NCI-H2227 treated with DMSO at 0.1 percent for 48 hours (cell line): ENCODE data around the gene TNIP3.
"Not testable (repeated sequence)": the region's sequence is repeated elsewhere in the genome, so short reads cannot be mapped to it uniquely, and the experiment has no call there.

Experiments used
- DNase-seq: peaks from one replicate; lab custom pipeline; 2025; lab: John Stamatoyannopoulos, UW

The TNIP3 gene

DNA sequence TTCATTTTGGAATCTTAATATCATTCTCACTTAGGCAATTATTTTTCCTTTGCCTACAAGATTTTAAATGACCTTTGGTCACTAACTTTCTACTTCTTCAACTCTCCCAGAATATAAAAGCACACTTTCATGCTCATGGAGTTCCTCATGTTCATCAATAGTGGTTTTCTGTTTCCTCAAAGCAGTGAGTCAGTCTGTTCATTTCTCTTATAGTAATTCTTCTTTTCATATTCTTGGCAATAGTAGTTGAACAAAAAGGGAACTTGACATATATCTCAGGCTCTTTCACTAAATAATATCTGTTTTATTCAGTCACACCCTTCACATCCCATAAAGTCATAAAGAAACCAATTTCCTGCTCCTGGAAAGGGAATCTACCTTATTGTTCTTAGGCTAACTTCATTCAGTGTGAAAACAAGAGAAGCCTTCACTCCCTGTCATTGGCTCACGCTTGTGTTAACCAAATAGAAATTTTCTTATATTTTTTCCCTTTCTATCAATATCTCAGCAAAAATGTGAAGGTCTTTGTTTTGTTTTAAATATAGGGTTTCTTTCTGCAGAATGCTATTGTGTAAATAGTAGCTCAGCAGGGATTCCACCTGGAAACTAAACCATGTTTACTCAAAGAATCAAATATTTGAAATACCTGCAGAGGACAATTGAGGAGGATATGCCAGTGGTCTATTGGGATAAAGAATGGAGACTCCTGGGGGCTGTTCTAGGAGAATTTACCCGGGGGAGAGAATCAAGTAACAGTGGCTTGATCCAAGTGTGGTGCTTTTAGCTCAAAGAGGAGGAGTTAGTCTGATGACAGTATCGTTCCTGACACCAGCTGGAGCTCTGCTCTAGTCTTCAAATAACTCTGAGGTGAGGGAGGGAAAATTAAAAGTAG lies 13.4 kb upstream of the TNIP3 start:
- DNase-seq, result no peak

DNA sequence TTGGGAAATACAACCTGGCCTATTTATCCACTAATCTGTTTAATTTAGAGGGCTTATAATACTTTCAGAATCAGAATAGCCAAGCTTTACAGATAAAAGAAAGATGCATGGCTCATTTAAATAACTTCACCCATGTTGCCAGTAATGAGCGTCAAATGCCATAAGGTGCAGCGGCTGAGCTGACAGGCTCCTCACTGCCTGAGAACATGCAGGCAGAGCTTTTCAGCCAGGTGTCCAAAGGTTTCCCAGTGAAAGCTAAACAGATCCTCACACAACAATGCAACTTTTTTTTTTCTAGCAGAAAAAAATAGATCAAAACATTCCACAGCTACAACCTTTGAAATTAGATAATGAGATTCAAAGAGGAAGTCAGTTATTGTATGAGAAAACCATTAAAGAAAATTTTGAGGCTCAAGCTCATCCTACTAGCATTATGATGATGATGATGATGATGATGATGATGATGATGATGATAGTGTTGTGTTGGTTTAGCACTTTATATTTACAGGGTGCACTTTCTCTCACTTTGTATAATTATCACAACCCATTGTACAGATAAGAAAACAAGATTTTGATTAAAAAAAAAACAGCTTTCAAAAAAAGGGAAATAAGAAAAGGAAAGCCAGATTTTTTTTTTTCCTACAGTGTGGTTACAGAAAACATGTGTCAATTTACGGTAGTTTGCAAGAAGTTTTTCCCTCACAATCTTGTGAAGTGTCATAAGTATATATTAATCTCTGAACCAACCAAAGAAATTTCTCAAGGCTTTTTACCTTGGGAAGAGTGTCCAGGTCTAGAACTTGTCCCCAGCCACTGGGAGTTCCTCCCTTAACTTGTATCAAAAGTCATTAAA lies 12.2 kb upstream of the TNIP3 start:
- DNase-seq, result no peak

DNA sequence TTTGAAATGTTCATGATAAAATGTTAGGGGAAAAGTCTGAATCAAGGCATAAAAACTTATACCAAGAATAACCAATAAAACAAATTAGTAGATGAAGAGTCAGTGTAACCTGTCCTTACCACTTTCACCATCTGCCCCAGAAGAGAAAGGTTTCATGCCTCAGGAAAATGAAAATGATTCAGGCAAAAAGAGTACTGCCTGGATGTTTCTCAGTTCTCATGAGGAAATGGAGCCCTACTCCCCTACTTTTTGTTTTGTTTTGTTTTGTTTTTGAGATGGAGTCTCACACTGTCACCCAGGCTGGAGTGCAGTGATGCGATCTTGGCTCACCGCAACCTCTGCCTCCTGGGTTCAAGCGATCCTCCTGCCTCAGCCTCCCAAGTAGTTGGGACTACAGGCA lies 7.4 kb upstream of the TNIP3 start:
- DNase-seq, result not testable (repeated sequence)

DNA sequence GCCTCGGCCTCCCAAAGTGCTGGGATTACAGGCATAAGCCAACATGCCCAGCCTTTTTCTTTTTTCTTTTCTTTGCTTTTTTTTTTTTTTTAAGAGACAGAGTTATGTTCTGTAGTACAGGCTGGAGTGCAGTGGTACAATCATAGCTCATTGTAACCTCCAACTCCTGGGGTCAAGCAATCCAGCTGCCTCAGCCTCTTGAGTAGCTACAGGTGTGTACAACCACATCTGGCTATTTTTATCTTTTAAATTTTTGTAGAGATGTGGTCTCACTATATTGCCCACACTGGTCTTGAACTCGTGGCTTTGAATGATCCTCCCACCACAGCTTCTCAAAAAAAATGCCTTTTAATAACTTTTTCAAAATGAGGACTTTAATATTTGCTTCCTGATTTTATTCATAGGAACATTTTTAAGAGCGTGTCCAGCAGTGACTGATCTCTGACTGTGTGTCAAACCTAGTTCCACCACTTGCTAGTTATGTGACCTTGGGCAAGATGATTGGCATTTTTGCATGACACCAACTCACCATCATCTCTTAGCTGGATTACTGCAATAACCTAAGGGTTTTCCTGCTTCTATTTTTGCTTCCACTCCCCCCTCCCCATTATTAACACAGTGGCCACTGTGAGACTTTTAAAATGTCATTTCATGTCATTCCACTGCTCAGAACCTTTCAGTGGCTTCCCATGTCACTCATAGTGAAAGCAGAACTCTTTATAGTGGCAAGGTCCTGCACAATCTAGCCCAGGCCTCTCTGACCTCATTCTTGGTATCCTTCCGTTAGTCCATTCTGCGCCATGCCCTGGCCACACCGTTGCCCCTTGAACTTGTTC lies 4.5 kb upstream of the TNIP3 start:
- no peak for DNase-seq

DNA sequence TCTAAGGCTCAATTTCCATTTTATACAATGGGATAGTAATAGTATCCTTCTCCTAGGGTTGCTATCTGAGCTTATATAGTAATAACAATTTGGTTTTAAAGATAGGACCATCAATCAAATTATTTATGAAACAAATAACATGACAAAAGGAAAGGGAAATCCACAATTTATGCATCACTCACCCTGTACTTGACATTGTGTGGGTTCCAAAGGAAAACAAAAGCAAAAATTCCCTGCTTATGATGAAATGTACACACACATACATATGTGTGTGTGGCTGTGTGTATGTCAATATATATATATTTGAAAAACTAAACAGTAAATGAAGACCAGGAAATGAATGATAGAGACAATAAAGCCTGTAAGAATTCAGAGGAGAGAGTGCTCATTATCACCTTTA lies 2.9 kb upstream of the TNIP3 start:
- DNase-seq, result no peak

DNA sequence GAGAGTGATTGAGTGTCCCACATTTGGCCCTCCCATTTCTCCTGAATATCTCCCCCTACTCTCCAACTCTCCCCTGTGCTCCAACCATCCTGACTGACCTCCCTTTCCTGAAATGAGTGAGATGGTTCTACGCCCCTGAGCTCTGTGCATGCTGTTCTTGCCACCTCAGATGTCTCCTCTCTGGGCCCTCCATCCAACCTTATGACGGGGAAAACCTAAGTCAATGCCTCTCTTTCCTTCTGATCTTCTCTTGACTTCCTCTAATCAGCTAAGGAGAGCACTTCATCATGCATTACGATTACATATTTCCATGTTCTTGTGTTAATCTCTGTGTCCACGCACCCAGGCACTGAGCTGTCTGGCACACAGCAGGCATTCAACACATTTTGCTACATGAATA lies 1.1 kb upstream of the TNIP3 start:
- no peak for DNase-seq

DNA sequence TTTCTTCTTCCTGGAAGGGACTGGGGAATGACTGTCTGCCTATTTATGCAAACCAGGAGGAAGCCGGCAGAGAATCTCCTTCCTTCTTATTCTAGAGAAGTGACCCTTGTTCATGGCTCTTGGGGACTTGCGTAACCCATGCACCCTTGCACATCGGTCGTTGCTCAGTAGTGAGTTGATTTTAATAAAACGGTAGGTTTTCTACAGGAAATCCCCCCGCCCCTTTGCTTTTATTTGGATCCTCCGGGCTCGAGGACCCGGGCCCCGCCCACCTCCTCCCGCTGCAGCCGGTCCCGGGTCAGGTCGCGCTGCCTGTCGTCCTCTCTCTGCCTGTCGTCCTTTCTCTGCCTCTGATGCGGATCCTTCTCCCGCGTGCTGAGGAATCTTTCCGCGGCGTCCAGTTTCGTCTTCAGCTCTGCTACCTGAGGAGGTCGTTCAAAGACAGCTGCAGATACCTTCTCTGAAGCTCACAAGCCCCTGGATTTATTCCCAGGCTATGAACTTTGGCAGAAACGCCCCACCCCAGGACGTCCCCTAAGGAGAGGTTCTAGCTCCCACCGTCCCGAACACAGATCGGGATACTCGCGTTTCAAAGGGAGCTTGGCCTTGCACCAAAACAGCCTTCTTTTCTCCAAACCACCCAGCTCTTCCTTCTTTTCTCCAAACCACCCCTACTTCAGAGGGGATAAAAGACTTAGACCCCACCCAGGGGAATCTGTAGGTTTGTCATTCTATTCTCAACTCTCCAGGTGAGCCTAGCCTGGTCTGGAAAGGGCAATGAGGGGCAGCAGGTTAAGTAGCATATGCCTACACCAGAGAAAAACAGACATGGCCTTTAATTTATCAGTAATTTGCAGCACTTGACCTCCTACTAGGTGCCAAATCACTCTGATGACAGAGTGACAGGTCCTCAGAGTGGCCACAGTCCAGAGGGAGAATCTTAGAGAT lies 7.0 kb downstream of the TNIP3 start:
- DNase-seq, result no peak

DNA sequence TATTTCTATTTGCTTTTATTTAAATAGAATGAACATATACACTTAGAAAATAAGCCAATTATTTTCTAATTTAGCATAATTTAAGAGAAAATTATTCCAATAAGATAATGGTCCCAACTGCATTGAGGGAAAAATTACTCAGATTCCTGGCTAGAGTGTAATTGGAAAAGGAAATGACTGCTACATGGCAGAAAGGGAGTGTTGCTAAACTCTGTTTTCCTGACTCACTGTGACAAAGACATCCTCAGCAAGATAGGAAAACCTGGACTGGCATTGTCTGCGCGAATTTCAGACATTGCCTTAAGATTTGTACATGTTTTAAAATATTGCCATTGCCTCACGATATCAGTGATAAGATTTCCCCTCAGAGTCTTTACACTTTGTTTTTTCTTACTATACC lies 8.2 kb downstream of the TNIP3 start:
- no peak for DNase-seq

DNA sequence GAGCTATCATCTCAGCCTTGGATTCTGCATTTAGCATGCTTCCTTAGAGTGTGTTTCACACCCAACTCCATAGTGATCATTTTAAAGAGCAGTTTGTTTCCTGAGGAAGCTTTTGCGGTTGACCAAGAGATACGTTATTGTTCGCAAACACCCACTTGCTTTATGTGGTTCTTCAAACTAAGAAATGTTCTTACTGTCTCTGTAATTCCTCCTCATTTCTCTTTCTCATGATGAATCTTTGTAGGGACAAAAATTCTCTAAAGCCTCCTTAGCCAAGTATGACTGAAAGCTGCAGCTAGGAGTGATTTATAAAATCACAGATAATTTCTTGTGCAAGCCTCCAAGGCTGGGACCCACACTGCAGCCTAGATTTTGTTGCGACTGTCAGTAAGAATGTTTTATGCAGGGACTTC lies 10.0 kb downstream of the TNIP3 start:
- no peak for DNase-seq

DNA sequence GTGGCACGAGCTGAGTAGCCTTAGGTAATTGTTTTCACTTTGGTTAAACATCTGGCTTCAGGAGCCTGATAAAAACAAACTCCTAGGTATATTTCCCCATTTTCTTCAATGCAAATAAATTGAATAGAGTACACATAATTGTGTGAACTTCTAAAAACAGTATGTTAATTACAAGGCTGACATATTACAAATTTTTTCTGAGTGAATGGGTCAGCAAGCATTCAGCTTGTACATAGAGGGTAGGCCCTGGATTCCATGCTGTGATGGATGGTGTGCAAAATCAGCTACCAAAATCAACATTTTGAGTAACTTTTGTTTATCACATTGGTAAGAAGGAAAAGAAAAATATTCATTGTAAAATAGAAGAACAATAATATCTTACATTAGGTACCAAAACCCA lies 12.2 kb downstream of the TNIP3 start:
- DNase-seq, result no peak

DNA sequence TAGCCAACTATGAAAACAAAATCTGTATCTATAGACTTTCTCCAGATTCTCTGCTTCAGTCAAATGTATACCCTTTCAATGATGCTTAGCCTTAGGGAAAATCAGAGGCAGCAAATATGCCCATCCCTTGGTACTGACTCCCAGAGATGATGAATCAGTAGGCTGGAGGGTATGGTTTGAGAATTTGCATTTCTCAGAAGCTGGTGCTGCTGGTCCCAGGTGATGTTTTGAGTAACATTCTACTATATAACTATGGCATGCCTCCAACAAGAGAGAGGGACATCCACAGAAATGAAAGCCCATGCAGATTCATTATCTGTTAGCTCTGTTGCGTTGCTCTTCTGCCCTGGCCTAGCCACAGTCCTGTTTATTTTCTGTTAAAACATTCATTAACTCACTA lies 13.6 kb downstream of the TNIP3 start:
- DNase-seq, result no peak

DNA sequence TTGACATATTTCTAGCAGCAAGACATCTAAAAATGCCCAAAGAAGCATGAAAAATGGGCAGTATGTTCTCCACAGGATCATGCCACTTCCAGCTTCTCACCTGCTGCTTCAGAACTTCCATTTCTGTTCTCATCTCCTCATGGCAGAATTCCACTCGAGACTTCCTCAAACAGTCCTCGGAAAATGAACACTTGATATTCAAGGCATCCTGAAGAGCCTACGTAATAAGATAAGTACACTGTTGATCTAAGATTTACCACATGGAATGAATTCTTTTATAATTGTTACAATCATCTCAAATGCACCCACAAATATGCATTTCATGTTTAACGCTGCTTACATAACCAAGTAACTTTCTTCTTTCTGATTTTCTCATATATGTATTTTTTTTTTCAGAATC lies 14.1 kb downstream of the TNIP3 start:
- no peak for DNase-seq

DNA sequence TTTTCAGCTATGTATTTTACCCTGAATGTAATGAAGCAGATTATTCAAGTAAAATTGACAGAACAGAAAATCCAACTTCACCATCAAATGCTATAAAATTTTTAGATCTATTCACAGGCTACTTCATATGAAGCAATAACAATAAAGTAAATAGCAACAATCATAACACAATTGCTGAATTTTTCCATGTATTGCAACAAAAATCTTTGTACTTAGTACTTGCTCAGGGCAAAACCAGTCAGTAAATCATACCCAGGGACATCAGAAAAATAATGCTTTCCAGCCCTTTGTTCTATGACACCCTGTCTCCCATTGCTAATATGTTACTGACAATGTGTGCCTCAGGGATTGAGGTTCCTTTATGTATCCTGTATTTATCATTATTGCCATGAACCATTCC lies 15.5 kb downstream of the TNIP3 start:
- DNase-seq, result no peak

DNA sequence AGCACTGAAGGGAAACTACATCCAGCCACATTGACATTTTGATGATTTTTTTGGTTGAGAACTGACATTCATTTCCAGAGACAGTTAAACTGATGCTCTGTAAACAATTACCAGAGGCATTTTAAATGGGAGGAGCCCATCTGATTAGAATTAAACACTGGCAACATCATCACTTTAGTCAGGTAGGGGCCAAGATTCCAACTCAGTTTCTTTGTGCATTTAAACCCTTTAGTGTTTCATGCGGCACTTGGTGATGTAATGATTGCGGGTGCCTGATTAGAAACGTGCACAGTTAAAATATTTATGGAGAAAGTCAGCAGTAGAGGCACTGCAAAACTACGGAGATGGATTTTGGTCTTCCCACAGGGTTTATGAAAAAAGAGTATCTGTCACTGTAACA lies 16.1 kb downstream of the TNIP3 start:
- DNase-seq, result no peak

DNA sequence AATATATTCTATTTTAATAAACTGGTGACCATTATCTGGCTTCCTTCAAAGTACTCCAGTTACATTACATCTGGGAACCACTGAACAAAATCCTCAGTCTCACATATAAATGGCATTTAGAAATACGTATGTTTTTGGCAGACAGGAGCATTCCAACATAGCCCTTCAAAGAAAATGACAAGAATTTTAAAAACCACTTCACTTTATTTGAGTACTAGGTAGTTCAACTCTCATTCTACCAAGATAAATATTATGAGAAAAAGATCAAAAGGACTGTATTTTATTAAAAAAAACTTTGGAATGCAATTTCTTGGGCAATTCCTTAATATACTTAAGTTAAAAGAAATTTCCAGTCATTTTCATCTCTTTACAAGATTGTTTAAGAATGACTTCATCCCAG lies 17.6 kb downstream of the TNIP3 start:
- DNase-seq, result no peak

DNA sequence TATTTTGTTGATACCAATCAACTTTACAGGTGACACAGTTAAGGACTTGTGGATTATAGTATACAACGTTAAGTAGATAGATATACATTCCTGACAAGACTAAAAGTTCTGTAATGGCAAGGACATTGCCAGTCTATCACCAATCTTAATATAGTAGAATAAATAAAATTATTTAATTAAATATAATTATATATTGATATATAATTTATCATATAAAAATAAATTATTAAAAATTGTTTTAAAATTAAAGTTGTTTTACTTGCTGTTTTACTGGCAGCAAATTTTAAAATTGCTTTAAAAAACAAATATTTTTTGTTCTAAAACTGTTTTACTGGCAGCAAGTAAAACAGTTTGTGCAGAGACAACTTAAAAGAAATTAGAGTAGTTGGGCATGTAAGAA lies 18.7 kb downstream of the TNIP3 start:
- no peak for DNase-seq

DNA sequence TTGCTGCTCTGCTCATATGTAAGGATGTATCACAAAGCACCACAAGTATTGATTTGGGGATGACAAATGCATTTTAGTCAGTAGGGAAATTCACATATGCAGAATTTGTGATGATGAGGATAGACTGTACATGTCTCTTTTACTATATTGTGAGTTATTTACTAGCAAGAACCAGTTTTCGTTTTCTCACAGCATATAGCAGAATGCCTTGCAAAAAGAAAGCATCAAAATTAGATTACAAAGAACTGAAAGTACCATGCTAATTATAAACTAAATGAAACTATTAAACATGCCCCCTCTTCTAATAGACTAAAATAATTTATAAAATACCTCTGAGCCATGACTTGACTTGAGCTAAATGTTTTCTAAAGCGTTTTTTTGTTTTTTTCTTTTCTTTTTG lies 20.1 kb downstream of the TNIP3 start:
- no peak for DNase-seq

DNA sequence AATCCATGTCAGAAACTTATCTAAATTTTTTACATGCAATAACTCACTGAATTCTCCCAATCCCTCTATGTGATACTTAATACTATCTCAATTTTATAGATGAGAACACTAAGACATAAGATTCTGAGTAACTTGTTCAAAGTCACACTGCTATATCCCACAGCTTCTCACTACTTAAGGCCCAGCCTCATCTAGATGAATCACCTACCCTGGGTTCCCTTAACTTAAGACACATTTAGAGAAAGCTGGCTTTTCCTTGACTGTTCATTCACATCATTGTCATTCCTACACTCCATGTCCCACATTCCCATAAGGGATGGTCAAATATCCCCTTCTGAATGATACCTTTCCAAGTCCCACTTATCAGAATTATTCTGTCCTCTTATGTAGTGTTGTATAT lies 21.0 kb downstream of the TNIP3 start:
- DNase-seq, result no peak

DNA sequence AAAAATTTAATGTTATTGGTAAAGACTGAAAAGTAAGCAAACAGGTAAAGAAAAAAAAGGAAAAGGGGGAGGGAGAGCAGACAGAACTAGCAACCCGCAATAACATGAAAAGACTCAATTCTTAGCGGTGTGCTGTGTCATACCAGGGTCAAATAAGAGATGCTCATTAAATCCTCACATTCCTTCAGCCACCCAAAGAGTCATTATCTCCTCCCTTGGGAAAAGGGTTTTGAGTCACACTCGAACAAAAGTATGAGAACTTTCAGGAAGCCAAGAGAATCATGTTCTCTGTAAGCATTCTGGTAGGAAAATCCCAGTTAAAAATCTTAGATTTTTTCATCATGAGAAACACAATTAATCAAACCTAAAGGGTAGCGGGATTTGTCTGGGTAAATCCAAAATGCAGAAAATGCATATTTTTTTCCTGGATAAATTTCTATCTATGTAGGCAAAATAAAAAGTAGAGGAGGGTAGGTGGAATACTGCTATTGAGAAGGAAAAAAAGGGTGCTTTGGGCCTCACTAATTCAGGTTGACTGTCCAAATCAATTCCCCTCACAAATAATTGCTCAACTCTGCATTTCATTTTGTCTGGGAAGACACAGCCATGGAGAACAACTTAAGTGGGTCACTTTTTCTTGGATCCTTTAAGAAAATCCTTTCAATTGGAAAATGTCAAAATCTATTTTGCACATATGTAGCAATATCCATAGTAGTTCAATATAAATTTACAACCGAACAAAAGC lies 23.2 kb downstream of the TNIP3 start:
- no peak for DNase-seq

DNA sequence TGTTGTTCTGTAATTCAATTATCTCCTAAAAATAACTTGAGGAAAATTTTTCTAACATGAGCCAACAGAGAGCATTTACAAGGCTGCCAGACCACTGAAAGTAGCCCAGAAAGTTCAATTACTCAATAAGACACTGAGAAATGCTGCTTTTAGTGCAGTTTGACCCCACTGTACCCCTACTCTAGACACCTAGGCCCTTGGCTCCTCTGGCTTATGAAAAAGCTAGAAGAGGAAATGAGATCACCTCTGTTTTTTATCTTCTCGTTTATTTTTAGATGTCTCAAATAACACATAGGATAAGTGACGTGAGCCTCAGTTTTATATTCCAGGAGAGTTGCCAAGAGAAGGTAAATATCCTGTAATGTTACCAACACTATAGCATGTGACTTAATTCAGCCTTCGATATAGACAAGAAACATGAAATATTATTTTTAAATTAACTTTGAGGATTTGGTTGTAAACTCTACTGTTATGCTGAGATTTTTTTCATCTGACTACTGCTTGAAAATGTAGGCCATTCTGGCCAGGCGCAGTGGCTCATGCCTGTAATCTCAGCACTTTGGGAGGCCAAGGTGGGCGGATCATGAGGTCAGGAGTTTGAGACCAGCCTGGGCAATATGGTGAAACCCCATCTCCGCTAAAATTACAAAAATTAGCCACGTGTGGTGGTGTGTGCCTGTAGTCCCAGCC lies 24.4 kb downstream of the TNIP3 start:
- no peak for DNase-seq
